Right forelimb (tissue), 1 donor: ENCODE data around the gene TRIM67.
"Not testable (repeated sequence)": the region's sequence is repeated elsewhere in the genome, so short reads cannot be mapped to it uniquely, and the experiment has no call there.

ENCODE experiments used
- DNase-seq: peaks from one replicate; pipeline ENCODE4 v3.0.0-alpha.2; 2018

TRIM67 gene

GRCh38 chr1:231209531-231209930 is 47.7 kb downstream of the TRIM67 start:
- DNase-seq: no peak

- no peak for DNase-seq
These were observed 48.3 kb downstream of the TRIM67 start for GRCh38 chr1:231210126-231210525.

GRCh38 chr1:231211005-231211857 is 49.4 kb downstream of the TRIM67 start:
- DNase-seq: peak; percentile 89

- not testable (repeated sequence) for DNase-seq
These were observed 50.4 kb downstream of the TRIM67 start for GRCh38 chr1:231212301-231212700.

GRCh38 chr1:231213831-231214573 is 52.1 kb downstream of the TRIM67 start:
- DNase-seq: no peak

- no peak for DNase-seq
These were observed 53.2 kb downstream of the TRIM67 start for GRCh38 chr1:231214918-231215680.

GRCh38 chr1:231215681-231216385 is 54.0 kb downstream of the TRIM67 start:
- no peak for DNase-seq

- DNase-seq: no peak
These were observed 54.6 kb downstream of the TRIM67 start for GRCh38 chr1:231216498-231216897.

- DNase-seq: no peak
These were observed 55.2 kb downstream of the TRIM67 start for GRCh38 chr1:231217056-231217455.

- DNase-seq: no peak
These were observed 56.2 kb downstream of the TRIM67 start for GRCh38 chr1:231218078-231218477.

- DNase-seq: no peak
These were observed 57.9 kb downstream of the TRIM67 start for GRCh38 chr1:231219422-231220401.

GRCh38 chr1:231220801-231221200 is 58.9 kb downstream of the TRIM67 start:
- DNase-seq: no peak

GRCh38 chr1:231226156-231226555 is 64.3 kb downstream of the TRIM67 start:
- DNase-seq: no peak

GRCh38 chr1:231231511-231231910 is 69.7 kb downstream of the TRIM67 start:
- DNase-seq: no peak

GRCh38 chr1:231232870-231233734 is 71.2 kb downstream of the TRIM67 start:
- no peak for DNase-seq

GRCh38 chr1:231233735-231234417 is 72.0 kb downstream of the TRIM67 start:
- DNase-seq: no peak

GRCh38 chr1:231234506-231234905 is 72.6 kb downstream of the TRIM67 start:
- no peak for DNase-seq

- no peak for DNase-seq
These were observed 73.8 kb downstream of the TRIM67 start for GRCh38 chr1:231235526-231236207.

- DNase-seq: no peak
These were observed 74.3 kb downstream of the TRIM67 start for GRCh38 chr1:231236208-231236591.
